Kidney (tissue), 14 donors: ENCODE measurements around the gene MDGA2. TPM values are rescaled to one million over a fixed set of nuclear protein-coding genes. Genes with fewer than 3 reads are reported as not detected.

ENCODE experiments used
- DNase-seq, 5 donors: peaks; one replicate each; pipeline ENCODE4 v3.0.0-alpha.2; 2013 to 2020
- FAIRE-seq: peaks from 2 replicates; lab custom pipeline; 2012; peaks lifted over from hg19 to GRCh38; lab: Jason Lieb, UNC
- H3K27ac ChIP-seq, 2 donors: one replicate each; pipeline ENCODE4 v1.7.0; 2013; ENCODE audit warnings: low read depth in 2 of 2, low read length in 2 of 2, inconsistent platforms in 1 of 2
- H3K27me3 ChIP-seq: one replicate; pipeline ENCODE4 v1.7.1; 2013; ENCODE audit warnings: low read length, inconsistent platforms; ENCODE audit not compliant: control insufficient read depth, insufficient read depth
- H3K36me3 ChIP-seq, 3 donors: one replicate each; pipeline versions ENCODE4 v1.7.0 to v1.7.1; 2013; ENCODE audit warnings: low read length in 3 of 3, control low read depth in 1 of 3, inconsistent platforms in 1 of 3; ENCODE audit not compliant: insufficient read depth in 3 of 3, control insufficient read depth in 2 of 3
- H3K4me1 ChIP-seq, 3 donors: one replicate each; pipeline versions ENCODE4 v1.7.0 to v1.7.1; 2013; ENCODE audit warnings: low read length in 3 of 3, inconsistent platforms in 1 of 3, low read depth in 1 of 3; ENCODE audit not compliant: control insufficient read depth in 2 of 3, insufficient read depth in 2 of 3
- H3K4me3 ChIP-seq, 3 donors: one replicate each; pipeline versions ENCODE4 v1.7.0 to v1.8.1; 2013; ENCODE audit warnings: low read length in 3 of 3, control low read depth in 1 of 3, inconsistent platforms in 1 of 3
- H3K9ac ChIP-seq, 3 donors: one replicate each; pipeline versions ENCODE4 v1.7.0 to v1.7.1; 2013; ENCODE audit warnings: low read length in 3 of 3, control low read depth in 1 of 3, inconsistent platforms in 1 of 3
- H3K9me3 ChIP-seq, 3 donors: one replicate each; pipeline versions ENCODE4 v1.7.0 to v1.7.1; 2013; ENCODE audit warnings: low read length in 3 of 3, control low read depth in 1 of 3, inconsistent platforms in 1 of 3; ENCODE audit not compliant: control insufficient read depth in 2 of 3, insufficient read depth in 1 of 3
- intact Hi-C: fragments of 100-400 bp; cut with DNase I; formaldehyde crosslinking; loops from one replicate; pipeline ENCODE4 v1.11.1; 2022
- polyA plus RNA-seq: library from polyadenylated mRNA; stranded (reverse); fragments of 350-450 nt; fragmentation: Illumina TruSeq; extraction: RNeasy Lipid Tissue Mini Kit (QIAGEN cat#74804); gene quantifications from one replicate; pipeline ENCODE4 v1.2.3, GENCODE V29; 2014; ENCODE audit warnings: low read depth, low replicate concordance; ENCODE audit not compliant: insufficient read depth
- total RNA-seq: library from RNA; stranded (reverse); fragmentation: NEBNext Ultra II Directional; extraction: Animal tissue kit (Norgen Biotek cat#: 25700); gene quantifications from one replicate; pipeline ENCODE4 v1.2.1, GENCODE V29; 2021
- TF ChIP-seq, protein P1 (sequence below): IDR thresholded peaks from 3 replicates; pipeline ENCODE4 v1.5.1; 2012; ENCODE audit warnings: mild to moderate bottlenecking, moderate library complexity, borderline replicate concordance; ENCODE audit not compliant: insufficient read depth; ENCODE audit errors: extremely low read depth
- donor health status: control.
- donor health status: control.
- donor health status: control.
- donor health status: control.
- donor health status: control.
- donor health status: DM: yes; HTN: yes; CAD: no.
- donor health status: Normal renal cell carcinoma (clear cell type).

Gene MDGA2
- total and polyA plus RNA-seq, 2 donors from 2014 or later: 0.41 TPM; not detected in 1

DNA sequence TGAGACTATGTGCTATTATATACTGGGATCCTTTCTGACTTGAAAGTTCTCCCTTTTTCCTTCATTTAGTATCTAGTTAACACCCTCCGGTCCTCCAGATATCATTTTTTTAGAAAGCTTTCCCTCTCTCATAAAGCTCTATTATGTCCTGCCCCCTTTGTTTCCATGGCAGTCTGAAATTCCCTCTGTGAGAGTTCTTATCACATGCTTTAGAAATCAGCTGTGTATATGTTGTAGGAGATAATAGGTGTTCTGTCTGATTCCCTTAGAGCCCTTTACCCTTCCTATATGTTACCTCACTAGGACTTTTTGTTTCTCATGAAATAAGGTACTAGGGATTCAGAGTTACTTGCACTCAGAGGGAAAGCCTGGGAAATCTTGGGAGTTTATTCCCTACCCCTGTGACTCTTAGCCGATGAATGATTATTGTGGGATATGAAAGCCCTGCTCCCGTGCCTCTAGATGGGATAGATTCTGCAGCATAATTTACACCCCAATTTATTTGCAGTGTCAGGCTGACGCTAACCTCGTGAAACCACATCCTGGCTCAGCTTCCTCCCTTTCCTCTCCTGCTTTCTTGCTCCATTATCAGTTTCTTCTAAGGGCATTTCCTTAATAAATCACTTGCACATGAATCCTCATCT lies 448.4 kb downstream of the MDGA2 start:
- no peaks in the 10 kb centered on the region for H3K36me3 ChIP-seq
- DNase-seq: peak in 3 of 5 donors; percentile 47 to 66 (median 66)
- FAIRE-seq: no peak
- intact Hi-C loops: no loop called here
- H3K9me3 ChIP-seq: no peaks in the 10 kb centered on the region
- H3K27me3 ChIP-seq: no peaks in the 10 kb centered on the region
- H3K4me1 ChIP-seq: no peaks in the 10 kb centered on the region
- H3K4me3 ChIP-seq: no peak overlapping the region
- TF ChIP-seq, protein P1, sequence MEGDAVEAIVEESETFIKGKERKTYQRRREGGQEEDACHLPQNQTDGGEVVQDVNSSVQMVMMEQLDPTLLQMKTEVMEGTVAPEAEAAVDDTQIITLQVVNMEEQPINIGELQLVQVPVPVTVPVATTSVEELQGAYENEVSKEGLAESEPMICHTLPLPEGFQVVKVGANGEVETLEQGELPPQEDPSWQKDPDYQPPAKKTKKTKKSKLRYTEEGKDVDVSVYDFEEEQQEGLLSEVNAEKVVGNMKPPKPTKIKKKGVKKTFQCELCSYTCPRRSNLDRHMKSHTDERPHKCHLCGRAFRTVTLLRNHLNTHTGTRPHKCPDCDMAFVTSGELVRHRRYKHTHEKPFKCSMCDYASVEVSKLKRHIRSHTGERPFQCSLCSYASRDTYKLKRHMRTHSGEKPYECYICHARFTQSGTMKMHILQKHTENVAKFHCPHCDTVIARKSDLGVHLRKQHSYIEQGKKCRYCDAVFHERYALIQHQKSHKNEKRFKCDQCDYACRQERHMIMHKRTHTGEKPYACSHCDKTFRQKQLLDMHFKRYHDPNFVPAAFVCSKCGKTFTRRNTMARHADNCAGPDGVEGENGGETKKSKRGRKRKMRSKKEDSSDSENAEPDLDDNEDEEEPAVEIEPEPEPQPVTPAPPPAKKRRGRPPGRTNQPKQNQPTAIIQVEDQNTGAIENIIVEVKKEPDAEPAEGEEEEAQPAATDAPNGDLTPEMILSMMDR: no peak
- no peak overlapping the region for H3K9ac ChIP-seq
- H3K27ac ChIP-seq: no peak overlapping the region

DNA sequence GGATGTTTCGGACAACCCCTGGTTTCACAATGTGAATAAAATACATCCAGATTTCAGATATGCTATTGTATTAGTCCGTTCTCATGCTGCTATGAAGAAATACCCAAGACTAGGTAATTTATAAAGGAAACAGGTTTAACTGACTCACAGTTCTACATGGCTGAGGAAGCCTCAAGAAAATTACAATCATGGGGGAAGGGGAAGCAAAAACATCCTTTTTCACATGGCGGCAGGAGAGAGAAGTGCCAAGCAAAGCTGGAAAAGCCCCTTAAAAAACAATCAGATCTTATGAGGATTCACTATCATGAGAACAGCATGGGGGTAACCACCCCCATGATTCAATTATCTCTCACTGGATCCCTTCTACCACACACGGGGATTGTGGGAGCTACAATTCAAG lies 451.7 kb downstream of the MDGA2 start:
- no peaks in the 10 kb centered on the region for H3K4me1 ChIP-seq
- FAIRE-seq: no peak

DNA sequence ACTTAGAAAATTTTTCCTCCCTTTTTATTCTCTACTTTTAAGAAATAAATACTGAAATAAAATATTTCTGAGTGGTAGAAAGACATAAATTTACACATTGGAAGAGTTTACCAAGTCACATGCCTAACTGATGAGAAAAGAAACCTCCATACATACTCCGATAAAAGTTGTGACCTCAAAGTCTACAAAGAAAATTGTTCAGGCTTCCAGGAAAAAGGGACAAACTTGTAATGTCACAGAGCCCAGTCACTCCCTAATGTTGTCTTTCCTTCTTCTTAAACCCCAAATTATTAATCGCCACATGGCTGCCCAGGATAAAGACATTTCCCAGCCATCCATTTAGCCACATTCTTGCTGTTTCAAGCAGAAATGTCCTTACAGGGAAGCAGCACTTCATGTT lies 455.3 kb downstream of the MDGA2 start:
- TF ChIP-seq, protein P1: no peak

More for the DNA sequence above, 451.7 kb downstream of the MDGA2 start:
- Histone ChIP-seq H3K9me3 (no peaks in the 10 kb centered on the region), H3K9ac (no peak overlapping the region), H3K27ac (no peak overlapping the region), H3K4me3 (no peak overlapping the region), H3K27me3 (no peaks in the 10 kb centered on the region), H3K36me3 (no peaks in the 10 kb centered on the region)
- intact Hi-C loops: no loop called here
- TF ChIP-seq, protein P1: no peak
- DNase-seq: no peak

DNA sequence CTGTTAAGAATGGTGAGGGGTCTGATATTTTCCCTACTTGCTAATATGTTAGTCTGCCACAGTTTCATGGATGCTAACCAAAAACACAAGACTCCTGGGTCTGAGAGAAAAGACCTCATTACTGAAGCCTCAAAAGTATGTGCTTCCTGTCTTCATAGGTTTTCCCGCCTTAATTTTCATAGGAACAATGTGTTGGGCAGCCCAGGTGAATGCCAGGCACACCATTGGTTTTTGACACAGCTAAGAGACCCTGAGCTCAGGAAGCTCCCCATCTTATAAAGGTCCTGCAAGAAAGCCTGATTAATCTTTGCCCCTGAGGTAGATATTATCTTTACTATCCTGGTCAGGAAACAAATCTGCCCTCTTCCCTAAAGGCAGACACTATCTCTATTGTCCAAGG lies 464.1 kb downstream of the MDGA2 start:
- Histone ChIP-seq H3K9me3 (peaks cover 0 to 2% (median 0%) of the 10 kb centered on the region in 3 donors), H3K27me3 (no peaks in the 10 kb centered on the region), H3K27ac (no peak overlapping the region), H3K36me3 (no peaks in the 10 kb centered on the region), H3K9ac (no peak overlapping the region), H3K4me1 (no peaks in the 10 kb centered on the region), H3K4me3 (no peak overlapping the region)
- DNase-seq (no peak), FAIRE-seq (no peak)
- intact Hi-C loops: no loop called here
- TF ChIP-seq, protein P1: no peak

More for the DNA sequence above, 455.3 kb downstream of the MDGA2 start:
- Histone ChIP-seq H3K9ac (no peak overlapping the region), H3K27ac (no peak overlapping the region), H3K27me3 (no peaks in the 10 kb centered on the region), H3K9me3 (no peaks in the 10 kb centered on the region), H3K4me3 (no peak overlapping the region), H3K4me1 (no peaks in the 10 kb centered on the region), H3K36me3 (no peaks in the 10 kb centered on the region)
- intact Hi-C loops: no loop called here
- FAIRE-seq (no peak), DNase-seq (no peak)
